OCI-LY7 (cell line): ENCODE measurements around the gene SEC14L2.

ENCODE experiments used
- CTCF ChIP-seq: fragments of 200-600 bp; sonication (generic); conservative IDR thresholded peaks from 2 replicates; pipeline ENCODE4 v1.5.1; 2014; ENCODE audit warnings: mild to moderate bottlenecking, antibody characterized with exemption, low read length, moderate library complexity, mixed read lengths
- EZH2phosphoT487 ChIP-seq: fragments of 200-600 bp; sonication (generic); IDR thresholded peaks from 2 replicates; pipeline ENCODE4 v1.6.1; 2018; ENCODE audit warnings: low read depth, borderline replicate concordance, mild to moderate bottlenecking, mixed run types, antibody characterized with exemption, low read length, moderate library complexity, mixed read lengths

DNA sequence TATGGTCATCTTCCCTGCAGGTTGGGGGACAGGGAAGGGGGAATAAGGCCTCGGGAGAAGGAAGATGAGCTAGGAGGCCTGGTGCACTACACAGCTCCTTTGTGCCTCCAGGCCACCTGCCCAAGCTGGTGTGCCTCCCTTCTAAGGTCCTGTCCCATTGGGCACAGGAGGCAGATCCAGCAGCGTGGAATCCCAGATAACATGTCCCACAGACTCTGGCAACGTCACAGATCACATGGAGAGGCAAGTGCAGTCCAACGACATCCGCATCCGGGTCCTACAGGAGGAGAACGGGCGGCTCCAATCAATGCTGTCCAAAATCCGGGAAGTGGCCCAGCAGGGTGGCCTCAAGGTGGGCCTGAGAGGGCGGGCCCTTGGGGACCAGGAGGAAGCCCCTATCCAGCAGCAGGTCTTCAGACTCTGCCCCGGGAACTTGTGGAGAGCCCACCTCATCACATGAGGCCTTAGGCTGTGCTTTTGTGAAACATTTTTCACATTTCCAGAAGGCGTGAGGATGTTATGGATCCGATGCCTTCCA, 21.4 kb upstream of the SEC14L2 start:
- TF ChIP-seq CTCF: no peak
- TF ChIP-seq EZH2phosphoT487: no peak
